HEK293 (cell line): Measurements from ENCODE around the gene PRKAG3.

Experiments
- ZNF10 ChIP-seq: fragments of 450-650 bp; formaldehyde crosslinking; IDR thresholded peaks from 2 replicates; pipeline ENCODE4 v1.5.1; 2017; ENCODE audit warnings: missing biosample characterization, missing genetic modification characterization
- ZNF155 ChIP-seq: fragments of 450-650 bp; formaldehyde crosslinking; IDR thresholded peaks from 2 replicates; pipeline ENCODE4 v1.5.1; 2016; ENCODE audit warnings: missing biosample characterization, missing genetic modification characterization
- ZNF223 ChIP-seq: fragments of 450-650 bp; formaldehyde crosslinking; IDR thresholded peaks from 2 replicates; pipeline ENCODE4 v1.5.1; 2016; ENCODE audit warnings: missing biosample characterization, missing genetic modification characterization
- ZNF354C ChIP-seq: fragments of 450-650 bp; formaldehyde crosslinking; IDR thresholded peaks from 2 replicates; pipeline ENCODE4 v1.5.1; 2016; ENCODE audit warnings: missing biosample characterization, missing genetic modification characterization, low read depth, borderline replicate concordance
- ZNF530 ChIP-seq: fragments of 450-650 bp; formaldehyde crosslinking; IDR thresholded peaks from 2 replicates; pipeline ENCODE4 v1.5.1; 2016; ENCODE audit warnings: low read depth, missing biosample characterization, missing genetic modification characterization
- ZNF549 ChIP-seq: fragments of 450-650 bp; IDR thresholded peaks from 2 replicates; pipeline ENCODE4 v1.5.1; 2018; ENCODE audit warnings: missing biosample characterization, missing genetic modification characterization, mild to moderate bottlenecking, inconsistent platforms, moderate library complexity
- ZNF558 ChIP-seq: fragments of 450-650 bp; formaldehyde crosslinking; IDR thresholded peaks from 2 replicates; pipeline ENCODE4 v1.5.1; 2016; ENCODE audit warnings: missing biosample characterization, missing genetic modification characterization
- ZNF707 ChIP-seq: fragments of 450-650 bp; formaldehyde crosslinking; IDR thresholded peaks from 2 replicates; pipeline ENCODE4 v1.5.1; 2016; ENCODE audit warnings: missing biosample characterization, missing genetic modification characterization
- TF ChIP-seq, protein P1 (sequence below): fragments of 450-650 bp; IDR thresholded peaks from 2 replicates; pipeline ENCODE4 v1.5.1; 2018; ENCODE audit warnings: missing biosample characterization, mild to moderate bottlenecking, missing genetic modification characterization
- TF ChIP-seq, protein P2 (sequence below): fragments of 450-650 bp; formaldehyde crosslinking; IDR thresholded peaks from 2 replicates; pipeline ENCODE4 v1.5.1; 2016; ENCODE audit warnings: missing biosample characterization, missing genetic modification characterization
- TF ChIP-seq, protein P3 (sequence below): fragments of 450-650 bp; formaldehyde crosslinking; IDR thresholded peaks from 2 replicates; pipeline ENCODE4 v1.5.1; 2016; ENCODE audit warnings: missing biosample characterization, missing genetic modification characterization, low read depth

DNA sequence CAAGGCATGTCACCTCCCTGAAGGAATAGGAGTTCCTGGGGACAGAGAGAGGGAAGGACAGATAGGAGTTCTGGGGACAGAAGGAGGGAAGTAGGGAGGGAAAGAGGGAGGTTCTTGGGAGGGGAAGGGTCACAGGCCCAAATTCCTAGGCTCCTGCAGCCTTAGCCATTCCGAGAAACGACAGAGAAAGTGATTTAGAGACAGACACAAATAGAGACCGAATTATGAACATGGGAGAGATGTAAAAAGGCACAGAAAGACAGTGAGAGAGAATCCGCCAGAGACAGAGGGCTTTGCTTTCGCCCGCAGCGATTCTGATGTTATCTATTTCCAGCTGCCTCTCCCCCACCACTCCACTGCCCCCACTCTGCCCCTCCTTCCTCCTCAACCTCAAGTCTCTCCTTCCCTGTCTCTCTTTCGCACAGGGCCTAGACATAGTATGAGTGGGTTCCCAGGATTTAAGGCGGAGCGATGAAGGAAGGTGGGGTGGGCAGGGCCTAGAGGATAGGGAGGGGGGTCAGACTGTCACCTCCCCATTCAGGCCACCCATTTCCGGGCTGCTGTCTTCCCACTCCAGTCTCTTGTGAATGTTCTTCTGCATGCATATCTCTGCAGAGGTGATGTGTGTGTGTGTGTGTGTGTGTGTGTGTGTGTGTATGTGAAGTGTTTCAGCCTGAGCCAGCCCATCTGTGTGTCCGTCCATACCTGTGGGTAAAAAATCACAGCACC is 24.7 kb upstream of the PRKAG3 start:
- no peak for TF ChIP-seq ZNF549
- TF ChIP-seq, protein P1, sequence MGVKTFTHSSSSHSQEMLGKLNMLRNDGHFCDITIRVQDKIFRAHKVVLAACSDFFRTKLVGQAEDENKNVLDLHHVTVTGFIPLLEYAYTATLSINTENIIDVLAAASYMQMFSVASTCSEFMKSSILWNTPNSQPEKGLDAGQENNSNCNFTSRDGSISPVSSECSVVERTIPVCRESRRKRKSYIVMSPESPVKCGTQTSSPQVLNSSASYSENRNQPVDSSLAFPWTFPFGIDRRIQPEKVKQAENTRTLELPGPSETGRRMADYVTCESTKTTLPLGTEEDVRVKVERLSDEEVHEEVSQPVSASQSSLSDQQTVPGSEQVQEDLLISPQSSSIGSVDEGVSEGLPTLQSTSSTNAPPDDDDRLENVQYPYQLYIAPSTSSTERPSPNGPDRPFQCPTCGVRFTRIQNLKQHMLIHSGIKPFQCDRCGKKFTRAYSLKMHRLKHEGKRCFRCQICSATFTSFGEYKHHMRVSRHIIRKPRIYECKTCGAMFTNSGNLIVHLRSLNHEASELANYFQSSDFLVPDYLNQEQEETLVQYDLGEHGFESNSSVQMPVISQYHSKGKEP = no peak
- no peak for TF ChIP-seq ZNF10 (tag by site-specific recombination)
- no peak for TF ChIP-seq ZNF530 (tag by site-specific recombination)
- TF ChIP-seq, protein P2, sequence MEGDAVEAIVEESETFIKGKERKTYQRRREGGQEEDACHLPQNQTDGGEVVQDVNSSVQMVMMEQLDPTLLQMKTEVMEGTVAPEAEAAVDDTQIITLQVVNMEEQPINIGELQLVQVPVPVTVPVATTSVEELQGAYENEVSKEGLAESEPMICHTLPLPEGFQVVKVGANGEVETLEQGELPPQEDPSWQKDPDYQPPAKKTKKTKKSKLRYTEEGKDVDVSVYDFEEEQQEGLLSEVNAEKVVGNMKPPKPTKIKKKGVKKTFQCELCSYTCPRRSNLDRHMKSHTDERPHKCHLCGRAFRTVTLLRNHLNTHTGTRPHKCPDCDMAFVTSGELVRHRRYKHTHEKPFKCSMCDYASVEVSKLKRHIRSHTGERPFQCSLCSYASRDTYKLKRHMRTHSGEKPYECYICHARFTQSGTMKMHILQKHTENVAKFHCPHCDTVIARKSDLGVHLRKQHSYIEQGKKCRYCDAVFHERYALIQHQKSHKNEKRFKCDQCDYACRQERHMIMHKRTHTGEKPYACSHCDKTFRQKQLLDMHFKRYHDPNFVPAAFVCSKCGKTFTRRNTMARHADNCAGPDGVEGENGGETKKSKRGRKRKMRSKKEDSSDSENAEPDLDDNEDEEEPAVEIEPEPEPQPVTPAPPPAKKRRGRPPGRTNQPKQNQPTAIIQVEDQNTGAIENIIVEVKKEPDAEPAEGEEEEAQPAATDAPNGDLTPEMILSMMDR (tag by site-specific recombination) = no peak
- no peak for TF ChIP-seq ZNF155
- TF ChIP-seq ZNF707 (tag by site-specific recombination) = no peak
- TF ChIP-seq, protein P3, sequence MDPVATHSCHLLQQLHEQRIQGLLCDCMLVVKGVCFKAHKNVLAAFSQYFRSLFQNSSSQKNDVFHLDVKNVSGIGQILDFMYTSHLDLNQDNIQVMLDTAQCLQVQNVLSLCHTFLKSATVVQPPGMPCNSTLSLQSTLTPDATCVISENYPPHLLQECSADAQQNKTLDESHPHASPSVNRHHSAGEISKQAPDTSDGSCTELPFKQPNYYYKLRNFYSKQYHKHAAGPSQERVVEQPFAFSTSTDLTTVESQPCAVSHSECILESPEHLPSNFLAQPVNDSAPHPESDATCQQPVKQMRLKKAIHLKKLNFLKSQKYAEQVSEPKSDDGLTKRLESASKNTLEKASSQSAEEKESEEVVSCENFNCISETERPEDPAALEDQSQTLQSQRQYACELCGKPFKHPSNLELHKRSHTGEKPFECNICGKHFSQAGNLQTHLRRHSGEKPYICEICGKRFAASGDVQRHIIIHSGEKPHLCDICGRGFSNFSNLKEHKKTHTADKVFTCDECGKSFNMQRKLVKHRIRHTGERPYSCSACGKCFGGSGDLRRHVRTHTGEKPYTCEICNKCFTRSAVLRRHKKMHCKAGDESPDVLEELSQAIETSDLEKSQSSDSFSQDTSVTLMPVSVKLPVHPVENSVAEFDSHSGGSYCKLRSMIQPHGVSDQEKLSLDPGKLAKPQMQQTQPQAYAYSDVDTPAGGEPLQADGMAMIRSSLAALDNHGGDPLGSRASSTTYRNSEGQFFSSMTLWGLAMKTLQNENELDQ = no peak
- TF ChIP-seq ZNF354C = no peak
- TF ChIP-seq ZNF558 (tag by site-specific recombination) = no peak
- TF ChIP-seq ZNF223 = no peak
